Fibroblast of mammary gland (primary cell): Measurements from ENCODE around the gene BBOF1.

Source experiments
- DNase-seq: peaks from one replicate; pipeline ENCODE4 v3.0.0-alpha.2; 2010; ENCODE audit warnings: low read depth
- H3K4me3 ChIP-seq: 2 replicates; pipeline ENCODE4 v1.5.1; 2011; ENCODE audit warnings: low read depth, mild to moderate bottlenecking, low read length, moderate library complexity; ENCODE audit not compliant: control insufficient read depth
- TF ChIP-seq, protein P1 (sequence below): conservative IDR thresholded peaks from 2 replicates; pipeline ENCODE4 v1.5.1; 2011; ENCODE audit warnings: low read depth, low read length, inconsistent platforms; ENCODE audit not compliant: control insufficient read depth, insufficient read depth

Gene BBOF1

GRCh38 chr14:74080820-74081460, 61.8 kb downstream of the BBOF1 start:
- TF ChIP-seq, protein P1, sequence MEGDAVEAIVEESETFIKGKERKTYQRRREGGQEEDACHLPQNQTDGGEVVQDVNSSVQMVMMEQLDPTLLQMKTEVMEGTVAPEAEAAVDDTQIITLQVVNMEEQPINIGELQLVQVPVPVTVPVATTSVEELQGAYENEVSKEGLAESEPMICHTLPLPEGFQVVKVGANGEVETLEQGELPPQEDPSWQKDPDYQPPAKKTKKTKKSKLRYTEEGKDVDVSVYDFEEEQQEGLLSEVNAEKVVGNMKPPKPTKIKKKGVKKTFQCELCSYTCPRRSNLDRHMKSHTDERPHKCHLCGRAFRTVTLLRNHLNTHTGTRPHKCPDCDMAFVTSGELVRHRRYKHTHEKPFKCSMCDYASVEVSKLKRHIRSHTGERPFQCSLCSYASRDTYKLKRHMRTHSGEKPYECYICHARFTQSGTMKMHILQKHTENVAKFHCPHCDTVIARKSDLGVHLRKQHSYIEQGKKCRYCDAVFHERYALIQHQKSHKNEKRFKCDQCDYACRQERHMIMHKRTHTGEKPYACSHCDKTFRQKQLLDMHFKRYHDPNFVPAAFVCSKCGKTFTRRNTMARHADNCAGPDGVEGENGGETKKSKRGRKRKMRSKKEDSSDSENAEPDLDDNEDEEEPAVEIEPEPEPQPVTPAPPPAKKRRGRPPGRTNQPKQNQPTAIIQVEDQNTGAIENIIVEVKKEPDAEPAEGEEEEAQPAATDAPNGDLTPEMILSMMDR: no peak
- no peak for DNase-seq
- no peak overlapping the region for H3K4me3 ChIP-seq

DNA sequence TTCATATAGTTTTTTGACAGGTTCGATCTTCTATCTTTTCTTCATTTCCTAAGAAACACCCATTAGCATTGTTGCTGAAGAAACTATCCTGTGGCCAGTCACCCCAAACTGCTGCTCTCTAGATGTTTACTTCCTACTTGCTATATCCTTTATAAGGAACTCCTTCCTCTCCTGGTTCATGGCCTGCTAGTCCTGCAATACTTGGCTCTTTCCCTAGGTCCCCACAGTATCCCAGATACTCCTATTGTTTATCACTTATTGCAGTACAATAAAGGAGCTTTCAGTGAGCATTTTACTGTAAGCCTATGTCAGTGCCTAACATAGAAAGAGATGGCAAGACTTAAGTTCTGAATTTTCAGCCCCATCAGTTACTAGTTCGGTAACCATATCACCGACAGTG, 62.3 kb downstream of the BBOF1 start:
- no peak for DNase-seq
- H3K4me3 ChIP-seq: no peak overlapping the region
- TF ChIP-seq, protein P1: no peak

GRCh38 chr14:74083161-74083560, 64.0 kb downstream of the BBOF1 start:
- peak overlapping the region; percentile 90 for H3K4me3 ChIP-seq
- TF ChIP-seq, protein P1: no peak
- no peak for DNase-seq

DNA sequence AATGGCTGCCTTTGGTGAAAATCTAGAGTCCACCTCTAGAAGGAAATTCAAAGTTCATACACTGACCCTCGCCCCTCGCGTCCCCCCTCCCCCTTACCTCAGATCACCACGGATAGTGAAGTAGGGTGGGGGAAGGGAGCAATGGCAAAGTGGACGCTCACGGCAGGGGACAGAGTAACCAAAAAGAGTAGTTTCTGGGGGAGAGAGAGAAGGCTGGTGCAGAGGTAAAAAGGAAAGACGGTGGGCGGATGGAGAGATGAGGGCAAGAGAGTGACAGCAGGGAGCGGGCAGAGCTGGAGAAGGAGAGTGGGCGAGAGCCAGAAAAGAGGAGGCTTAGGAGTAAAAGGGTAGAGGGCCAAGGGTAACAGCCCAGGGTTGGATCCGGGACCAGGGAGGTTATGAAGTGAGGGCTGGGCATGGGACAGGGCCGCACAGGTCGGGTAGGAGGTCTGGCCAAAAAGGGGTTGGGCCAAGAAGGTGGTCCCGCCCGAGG, 64.7 kb downstream of the BBOF1 start:
- peak overlapping the region; percentile 90 for H3K4me3 ChIP-seq
- TF ChIP-seq, protein P1: no peak
- no peak for DNase-seq

- DNase-seq: peak; percentile 100
- H3K4me3 ChIP-seq: peak within 1 kb of the TSS; percentile 92
- TF ChIP-seq, protein P1: no peak
Measured at GRCh38 chr14:74084277-74085046, 65.3 kb downstream of the BBOF1 start, which contains the start of the genes ALDH6A1 and LIN52. TSS of gene ALDH6A1 (minus strand) at chr14:74084453. CDS start at chr14:74084394, 59 bp downstream. TSS of gene LIN52 (plus strand) at chr14:74084956. CDS start at chr14:74084975, 19 bp downstream.

GRCh38 chr14:74085047-74085637, 66.0 kb downstream of the BBOF1 start:
- TF ChIP-seq, protein P1: no peak
- DNase-seq: peak; percentile 51
- peak overlapping the region; percentile 92 for H3K4me3 ChIP-seq
